Measurements from ENCODE around the gene NIPSNAP3A.

The NIPSNAP3A gene

DNA sequence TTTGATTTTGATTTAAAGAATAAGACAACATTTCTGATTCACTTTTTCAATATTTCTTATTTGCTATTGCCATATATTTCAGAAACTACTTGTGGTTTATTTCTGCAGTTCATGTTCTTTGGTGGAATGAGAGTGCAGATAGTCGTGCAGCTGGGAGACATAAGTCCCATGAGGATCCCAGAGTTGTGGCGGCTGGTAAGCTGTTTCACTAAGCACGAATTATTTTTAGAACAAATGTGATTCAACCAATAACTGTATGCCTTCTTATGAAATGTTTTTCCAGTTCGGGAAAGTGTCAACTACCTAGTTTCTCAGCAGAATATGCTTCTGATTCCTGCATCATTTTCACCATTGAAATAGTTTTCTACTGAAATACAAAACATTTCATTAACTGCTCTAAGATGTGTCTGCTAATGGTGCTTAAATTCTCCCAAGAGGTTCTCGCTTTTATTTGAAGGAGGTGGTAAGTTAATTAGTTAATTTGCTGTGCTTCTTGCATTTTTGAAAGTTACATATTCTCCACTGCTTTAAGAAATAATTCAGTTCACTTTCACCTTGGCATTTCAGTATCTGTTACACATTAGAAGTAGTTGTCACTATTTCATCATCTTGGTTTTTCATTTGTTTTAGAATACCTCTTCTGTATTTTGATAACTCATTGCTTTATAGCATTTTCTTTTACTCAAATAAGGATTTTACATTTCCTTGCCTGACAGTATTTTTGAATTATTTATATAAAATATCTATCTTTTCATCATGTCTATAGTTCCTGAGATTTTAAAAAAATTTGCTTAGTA is 25.4 kb downstream of the NIPSNAP3A start:
- no peak for DNase-seq

DNA sequence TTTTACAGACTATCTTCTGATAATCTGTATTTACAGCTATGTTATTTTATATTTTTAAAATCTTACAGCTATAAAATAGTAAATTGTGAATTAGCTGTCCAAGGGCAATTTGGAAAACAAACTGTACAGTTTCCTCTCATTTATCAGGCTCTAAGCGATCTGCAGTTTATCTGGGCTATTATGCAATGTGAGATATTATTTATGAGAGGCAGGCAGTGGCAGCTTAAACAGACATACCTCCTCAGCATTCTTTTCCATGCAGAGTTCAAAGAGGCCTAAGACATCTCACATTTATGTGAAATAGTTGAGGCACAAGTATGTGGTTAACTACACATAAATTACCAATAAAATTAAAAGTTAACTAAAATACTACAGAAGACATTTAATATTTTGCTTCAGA is 26.6 kb downstream of the NIPSNAP3A start:
- no peak for DNase-seq
- intact Hi-C loops (cut with DNase I) = no loop called here

More for the DNA sequence above, 25.4 kb downstream of the NIPSNAP3A start:
- intact Hi-C loops (cut with DNase I) = no loop called here

DNA sequence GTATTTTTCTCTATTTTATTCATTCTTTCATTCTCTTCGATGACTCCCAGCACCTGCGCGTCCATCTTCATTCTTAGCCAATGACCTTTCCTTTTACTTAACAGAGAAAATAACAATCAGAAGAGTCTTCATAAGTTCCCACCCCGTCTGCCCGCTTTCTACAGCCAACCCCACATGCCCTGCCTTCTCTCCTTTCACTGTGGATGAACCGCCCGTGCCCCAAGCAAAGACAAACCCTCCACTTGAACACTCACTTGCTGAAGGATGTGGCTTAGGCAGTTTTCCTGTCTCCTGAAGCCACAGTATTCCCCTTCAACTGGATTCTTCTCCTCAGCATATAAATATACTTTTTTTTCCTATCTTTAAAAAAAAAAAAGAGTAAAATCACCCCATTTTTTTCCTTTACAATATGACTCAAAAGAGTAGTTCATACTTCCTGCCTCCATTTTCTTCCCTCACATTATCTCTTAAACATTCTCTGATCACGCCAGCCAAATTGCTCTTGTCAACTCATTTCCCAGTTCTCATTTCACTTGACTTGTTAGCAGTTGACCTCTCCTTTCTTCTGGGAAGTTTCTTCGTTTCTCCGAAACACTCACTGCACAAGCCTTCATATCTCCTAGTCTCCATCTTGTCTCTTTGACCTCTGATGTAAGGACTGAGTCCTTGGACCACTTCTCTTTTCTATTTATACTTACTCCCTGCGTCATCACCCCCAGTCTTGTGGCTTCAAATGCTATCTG is 27.5 kb downstream of the NIPSNAP3A start:
- intact Hi-C loops (cut with DNase I) = no loop called here
- no peak for DNase-seq

DNA sequence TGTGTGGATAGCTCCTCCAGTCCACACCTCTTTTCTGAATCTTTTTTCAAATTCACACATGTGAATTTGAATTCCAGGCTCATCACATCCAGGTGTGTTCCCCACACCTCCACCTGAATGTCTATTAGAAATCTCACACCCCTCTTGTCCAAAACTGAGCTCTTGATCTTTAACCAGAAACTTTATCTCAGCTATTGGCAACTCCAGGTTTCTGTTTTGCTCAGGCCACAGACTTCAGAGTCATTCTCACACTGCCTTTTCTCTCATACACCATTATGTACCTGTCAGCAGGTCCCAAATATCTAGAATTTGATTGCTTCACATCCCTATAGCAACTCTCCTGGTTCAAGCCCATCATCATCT is 28.1 kb downstream of the NIPSNAP3A start:
- intact Hi-C loops (cut with DNase I) = no loop called here
- no peak for DNase-seq

DNA sequence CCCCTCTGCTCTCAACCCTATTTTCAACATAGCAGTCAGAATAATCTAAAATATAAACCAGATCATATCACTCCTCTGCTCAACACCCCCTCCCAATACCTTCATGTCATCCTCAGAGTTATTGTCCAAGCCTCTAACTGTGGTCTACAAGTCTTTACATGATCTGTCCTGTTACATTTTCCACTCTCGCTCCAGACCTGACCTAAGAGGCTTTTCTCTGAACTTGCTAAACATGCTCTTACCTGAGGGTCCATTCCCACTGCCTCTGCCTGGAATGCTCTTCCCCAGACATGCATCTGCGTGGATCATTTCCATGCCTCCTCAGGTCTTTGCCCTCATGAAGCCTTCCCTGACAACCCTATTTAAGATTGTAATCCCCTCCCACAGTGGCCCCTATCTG is 28.5 kb downstream of the NIPSNAP3A start:
- no peak for DNase-seq
- intact Hi-C loops (cut with DNase I) = no loop called here

DNA sequence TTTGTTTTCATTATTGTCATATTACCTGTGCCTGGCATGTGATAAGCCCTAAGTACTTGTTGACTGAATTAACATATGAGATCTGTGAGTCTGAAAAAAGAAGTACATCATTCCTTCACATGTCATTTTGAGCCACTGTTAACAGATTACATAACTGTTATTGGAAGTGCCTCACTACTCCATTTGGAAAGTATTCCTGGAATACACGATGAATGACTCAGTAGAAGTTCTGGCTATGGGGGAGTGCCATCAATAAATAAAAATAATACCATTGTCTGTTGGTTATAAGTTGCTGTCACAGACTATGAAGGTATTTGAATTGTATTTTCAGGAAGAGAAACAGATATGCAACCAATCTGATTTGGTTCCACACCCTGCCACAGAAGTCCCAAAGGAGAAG is 29.3 kb downstream of the NIPSNAP3A start:
- intact Hi-C loops (cut with DNase I) = no loop called here
- no peak for DNase-seq

DNA sequence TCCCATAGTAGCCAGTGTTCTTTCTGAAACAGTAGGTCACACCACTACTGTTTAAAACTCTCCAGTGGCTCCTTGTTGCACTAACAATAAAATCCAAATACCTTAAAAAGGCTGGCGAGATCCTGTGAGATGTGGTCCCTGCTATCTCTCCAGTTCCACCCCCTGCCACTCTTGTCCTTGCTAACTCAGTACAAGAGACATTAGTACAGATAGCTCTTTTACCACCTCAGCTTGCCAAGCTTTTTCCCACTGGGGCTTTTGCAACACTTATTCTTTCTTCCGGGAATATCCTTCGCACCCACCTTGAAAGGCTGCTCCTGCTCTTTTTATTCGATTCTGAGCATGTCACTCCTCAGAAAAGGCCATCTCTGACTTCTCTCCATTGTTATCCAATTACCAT is 31.3 kb downstream of the NIPSNAP3A start:
- intact Hi-C loops (cut with DNase I) = no loop called here
- no peak for DNase-seq

DNA sequence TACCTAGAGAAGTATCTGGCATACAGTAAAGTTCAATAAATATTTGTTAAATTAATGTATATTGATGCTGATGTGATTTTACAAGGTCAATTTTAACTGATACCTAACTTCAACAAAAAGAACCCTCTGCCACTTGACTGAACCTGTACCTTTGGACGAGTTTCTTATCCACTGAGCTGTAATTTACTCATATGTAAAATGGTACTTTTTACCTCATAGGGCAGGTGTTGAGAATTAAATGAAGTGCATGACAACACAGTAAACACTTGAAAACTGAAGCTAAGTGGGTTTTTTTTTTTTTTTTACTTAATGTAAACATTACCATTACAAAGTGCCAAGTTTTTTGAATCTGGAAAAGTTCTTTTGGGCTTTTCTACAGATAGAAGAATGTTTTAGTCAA is 31.9 kb downstream of the NIPSNAP3A start:
- intact Hi-C loops (cut with DNase I) = no loop called here
- DNase-seq = no peak

DNA sequence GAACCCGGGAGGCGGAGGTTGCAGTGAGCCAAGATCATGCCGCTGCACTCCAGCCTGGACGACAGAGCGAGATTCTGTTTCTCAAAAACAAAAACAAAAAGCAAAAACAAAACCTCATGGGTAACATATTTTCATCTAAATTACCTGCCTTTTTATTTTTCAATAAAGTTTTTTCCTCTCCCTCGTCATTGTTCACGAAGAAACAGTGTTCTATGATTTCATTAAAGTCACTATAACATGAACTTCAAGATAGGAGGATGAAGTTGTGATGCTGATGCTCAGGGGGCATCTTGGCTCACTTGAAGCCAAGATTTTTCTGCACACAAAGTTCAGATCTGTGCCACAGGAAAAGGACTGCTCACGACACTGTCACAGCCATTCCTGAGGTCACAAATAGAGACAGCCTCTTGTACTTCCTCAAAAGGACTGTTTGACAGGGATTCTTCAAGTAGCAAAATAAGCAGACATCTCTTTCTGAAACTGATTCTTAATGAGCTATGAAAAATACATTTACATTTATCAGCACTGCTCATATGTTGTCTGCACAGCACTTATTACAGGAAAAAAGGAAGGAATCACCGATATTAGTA is 32.6 kb downstream of the NIPSNAP3A start:
- intact Hi-C loops (cut with DNase I) = loop anchor here (2.0 to 10.0 kb wide), 2 partner anchors 377 to 635 kb away; no protein-coding TSS in a partner anchor
- no peak for DNase-seq

DNA sequence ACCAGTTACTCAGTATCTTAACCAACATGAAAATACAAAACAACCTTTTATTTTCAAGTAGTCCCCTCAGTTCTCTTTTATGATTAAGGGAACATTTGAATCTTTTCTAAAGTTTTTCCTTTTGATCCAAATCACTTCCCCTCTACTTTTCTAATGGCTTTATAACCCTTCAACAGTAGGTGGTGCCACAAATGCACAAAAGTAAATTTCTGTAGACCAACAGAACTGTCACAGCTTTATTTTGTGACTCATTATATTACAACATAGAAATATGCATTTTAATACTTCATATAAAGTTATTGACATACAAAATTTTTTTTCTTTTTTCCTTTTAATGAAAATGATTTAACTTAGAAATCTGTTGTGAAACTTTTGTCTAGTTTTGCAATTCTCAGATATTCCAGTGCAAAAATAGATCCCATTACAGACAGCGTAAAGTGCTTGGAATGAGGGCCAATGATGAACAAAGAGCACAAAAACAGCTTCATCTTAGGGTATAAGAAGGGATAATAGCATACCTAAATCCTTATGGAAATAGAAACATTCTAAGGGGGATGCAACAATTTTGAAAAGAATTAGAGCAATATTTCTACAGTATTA is 33.4 kb downstream of the NIPSNAP3A start:
- intact Hi-C loops (cut with DNase I) = loop anchor here (2.0 to 10.0 kb wide), 2 partner anchors 376 to 634 kb away; no protein-coding TSS in a partner anchor
- no peak for DNase-seq

DNA sequence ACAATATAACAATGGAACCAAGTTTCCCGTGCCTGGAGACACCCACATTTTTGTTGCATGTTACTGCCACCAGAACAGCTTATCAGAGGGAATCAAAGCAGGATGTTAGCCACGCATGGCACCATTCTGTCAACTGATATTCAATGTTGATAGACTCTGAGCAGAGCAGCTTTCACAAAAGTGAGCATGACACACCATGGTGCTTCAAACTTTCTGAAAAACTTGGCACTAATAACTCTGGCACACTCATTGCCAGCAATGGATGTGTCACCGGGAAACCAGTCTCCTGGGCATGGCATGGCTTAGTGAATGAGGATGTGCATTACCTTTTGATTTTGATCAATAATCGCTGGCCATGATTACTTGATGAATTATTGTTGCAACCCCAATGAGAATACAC is 36.1 kb downstream of the NIPSNAP3A start:
- no peak for DNase-seq
- intact Hi-C loops (cut with DNase I) = loop anchor here (10.0 kb wide), 1 partner anchor 631 kb away; no protein-coding TSS in a partner anchor

DNA sequence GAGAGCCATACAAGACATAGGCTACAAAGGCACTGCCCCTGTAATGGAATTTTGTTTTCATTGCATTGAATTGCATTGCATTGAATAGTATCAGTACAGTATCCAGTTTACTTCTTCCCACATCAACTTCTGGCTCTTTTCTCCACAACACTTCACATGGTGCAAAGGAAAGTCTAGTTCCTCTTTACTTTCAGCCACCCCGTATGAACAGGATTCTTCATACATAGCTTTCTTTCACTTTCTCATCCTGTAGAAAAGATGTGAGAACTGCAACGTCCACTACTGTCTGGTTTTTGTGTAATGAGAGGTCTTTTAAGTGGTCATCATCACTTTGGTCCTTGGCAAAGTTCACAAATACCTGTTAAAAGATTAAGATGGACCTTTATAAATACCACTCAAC is 36.6 kb downstream of the NIPSNAP3A start:
- intact Hi-C loops (cut with DNase I) = loop anchor here (10.0 kb wide), 1 partner anchor 631 kb away; no protein-coding TSS in a partner anchor
- DNase-seq = no peak

DNA sequence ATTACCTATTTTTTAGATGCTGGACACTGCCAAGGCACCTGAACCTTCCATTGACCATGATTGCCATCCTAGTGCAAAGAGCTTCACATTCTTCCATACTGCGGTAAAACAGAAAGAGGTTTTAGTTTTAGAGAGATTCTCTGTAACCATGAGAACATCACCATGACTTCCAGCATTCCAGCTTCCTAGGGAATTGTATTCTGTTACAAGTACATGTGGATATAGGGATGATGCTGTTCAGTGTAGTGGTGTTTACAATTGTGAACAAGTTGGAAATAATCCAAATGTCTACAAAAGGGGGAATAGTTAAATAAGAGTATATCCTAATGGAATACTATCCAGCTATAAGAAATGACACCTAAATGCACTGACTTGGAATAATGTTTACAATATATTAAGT is 38.8 kb downstream of the NIPSNAP3A start:
- no peak for DNase-seq
- intact Hi-C loops (cut with DNase I) = loop anchor here (10.0 kb wide), 1 partner anchor 629 kb away; no protein-coding TSS in a partner anchor

DNA sequence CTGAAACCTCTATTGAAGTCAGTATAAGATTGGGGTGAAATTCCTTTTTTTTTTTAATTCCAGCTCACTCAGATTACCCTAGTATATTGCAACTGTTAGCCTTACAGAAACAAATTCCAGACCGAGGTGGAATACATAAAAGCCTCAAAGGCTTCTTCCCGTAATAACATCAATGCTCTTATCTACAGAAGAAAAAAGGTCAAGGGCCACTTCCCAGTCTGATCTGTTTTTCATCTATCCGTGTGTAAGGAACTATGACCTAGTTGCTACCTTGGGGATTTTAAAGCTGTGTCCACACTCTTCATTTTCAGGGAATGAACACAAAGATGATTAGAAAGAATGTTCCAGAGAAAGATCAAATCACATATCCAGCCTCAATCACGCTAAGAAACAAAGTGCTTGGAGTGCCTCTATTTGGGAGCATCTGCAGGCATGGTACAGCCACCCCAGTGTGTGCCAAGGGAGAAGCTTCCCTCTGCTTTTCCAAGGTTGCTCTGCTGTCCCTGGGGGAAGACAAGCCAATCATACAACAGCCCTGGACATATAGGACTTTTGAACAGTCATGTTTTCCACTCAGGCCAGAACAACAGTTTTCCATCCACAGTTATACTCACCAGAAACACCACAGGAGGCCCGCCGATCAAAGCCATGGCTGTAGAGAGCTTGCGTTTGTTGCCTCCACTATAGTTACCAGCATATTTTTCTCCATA is 40.0 kb downstream of the NIPSNAP3A start:
- no peak for DNase-seq
- intact Hi-C loops (cut with DNase I) = loop anchor here (10.0 kb wide), 1 partner anchor 627 kb away; no protein-coding TSS in a partner anchor

DNA sequence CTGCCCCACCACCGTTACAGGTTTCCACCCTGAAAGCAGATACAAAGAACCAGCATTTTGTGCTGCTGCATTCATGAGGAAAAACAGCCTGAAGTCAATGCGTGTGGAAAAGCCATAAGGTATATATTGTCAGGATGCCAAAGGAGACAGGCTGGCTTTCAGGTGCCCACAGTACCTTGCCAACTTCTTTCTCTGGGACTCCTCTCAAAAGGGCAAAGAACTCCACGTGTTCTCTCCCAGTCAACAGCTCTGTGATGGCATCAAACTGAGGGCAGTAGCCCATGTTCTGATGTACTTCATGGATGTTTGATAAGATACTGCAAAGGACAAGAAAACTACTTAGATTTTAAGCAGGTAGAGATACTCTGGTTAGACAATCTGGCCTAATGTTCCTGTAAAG is 40.8 kb downstream of the NIPSNAP3A start:
- no peak for DNase-seq
- intact Hi-C loops (cut with DNase I) = loop anchor here (10.0 kb wide), 1 partner anchor 627 kb away; no protein-coding TSS in a partner anchor

DNA sequence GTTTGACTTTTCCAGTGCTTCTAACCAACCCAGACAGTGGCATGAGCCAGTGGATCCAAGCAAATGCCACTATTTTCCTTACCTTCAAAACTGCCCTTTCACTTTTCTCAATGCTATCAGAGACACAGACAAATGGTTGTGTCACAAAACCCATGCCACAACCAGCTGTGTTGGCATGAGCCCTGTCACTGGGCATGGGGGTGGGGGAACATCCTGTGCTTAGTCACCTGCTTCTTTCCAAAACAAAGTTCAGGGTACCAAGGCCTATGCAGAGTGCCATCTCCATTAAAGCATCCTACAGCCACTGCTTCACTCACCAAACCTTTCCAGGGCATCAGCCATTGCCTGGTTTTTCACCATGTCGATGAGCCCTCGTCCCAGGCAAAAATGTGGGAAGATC is 46.6 kb downstream of the NIPSNAP3A start:
- intact Hi-C loops (cut with DNase I) = no loop called here
- no peak for DNase-seq

DNA sequence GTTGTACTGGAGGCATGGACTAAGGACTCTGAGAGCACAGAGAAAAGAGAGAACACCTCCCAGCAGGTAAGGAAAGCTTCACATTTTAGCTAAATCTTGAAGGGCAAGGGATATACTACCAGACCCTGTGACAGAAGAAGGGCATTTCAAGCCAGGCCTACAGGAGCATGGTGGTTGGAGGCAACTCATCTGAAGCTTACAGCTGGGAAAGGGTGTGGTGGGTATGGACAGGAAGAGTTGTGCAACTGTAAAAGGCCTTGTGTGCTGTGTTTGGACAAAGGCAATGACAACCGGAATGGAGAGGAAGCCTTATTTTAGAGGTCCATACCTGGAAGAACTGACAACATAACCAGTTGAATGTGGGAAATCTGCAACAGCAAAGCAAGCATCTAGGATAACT is 47.6 kb downstream of the NIPSNAP3A start:
- intact Hi-C loops (cut with DNase I) = no loop called here
- no peak for DNase-seq

DNA sequence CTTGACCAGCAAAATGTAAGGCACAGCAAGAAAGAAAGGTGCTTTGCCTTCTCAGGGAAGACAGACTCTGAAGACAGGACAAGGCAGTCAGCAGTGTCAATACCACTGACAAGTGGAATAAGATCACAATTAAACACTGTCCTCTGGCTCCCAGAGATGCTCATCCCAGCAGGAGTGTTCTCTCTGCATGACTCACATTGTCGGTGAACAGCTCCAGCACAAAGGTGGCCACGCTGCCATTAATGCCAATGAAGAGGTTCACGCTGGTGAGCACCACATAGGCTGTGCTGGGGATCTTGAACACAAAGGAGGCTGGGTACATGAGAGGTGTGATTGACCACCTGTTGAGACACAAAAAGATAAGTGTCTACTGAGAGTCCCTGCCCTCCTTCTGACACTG is 48.4 kb downstream of the NIPSNAP3A start:
- no peak for DNase-seq
- intact Hi-C loops (cut with DNase I) = no loop called here

DNA sequence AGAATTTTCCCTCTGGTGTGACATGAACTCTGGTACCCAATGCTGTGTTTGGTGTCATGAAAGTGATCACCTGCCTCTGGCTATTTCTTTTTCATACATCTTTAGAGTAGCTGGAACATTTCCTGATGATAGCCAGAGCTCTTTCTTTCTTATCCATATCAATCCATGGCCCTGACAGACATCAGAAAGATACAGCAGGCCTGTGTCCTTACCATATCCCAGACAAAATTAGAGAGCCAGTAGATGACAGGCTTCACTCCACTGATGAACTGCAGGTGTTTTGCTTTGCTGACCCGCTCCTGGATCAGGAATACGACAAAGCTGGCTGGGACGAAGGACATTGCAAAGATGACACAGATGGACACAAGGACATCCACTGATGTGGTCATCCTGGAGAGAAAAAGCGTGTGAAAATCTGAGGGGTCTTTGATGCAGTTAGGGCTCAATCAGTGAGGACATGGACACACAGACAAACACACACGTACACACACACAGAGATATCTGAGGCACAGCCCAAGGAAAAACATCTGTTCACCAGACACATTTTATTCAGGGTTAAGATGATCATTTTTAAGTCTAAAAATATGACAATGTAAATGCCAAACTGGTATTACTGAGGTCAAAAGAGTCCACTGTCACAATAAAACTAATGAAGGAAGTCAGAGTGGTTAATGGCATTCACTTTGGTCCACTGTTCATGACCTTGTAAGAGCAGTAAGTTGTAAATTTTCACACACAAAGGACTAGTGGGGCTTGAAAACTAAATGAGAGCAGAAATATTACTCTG is 50.9 kb downstream of the NIPSNAP3A start:
- no peak for DNase-seq
- intact Hi-C loops (cut with DNase I) = no loop called here

Data from posterior cingulate gyrus (tissue), 11 donors.